Hematopoietic multipotent progenitor cell treated with erythropoietin and hydrocortisone succinate and interleukin-3 and kit ligand, for 17 days (in vitro differentiated cells): Measurements from ENCODE around the gene TAS2R41.
"Not testable (repeated sequence)": the region's sequence is repeated elsewhere in the genome, so short reads cannot be mapped to it uniquely, and the experiment has no call there.

ENCODE experiments used
- DNase-seq: peaks from one replicate; pipeline ENCODE4 v3.0.0-alpha.2; 2015; ENCODE audit warnings: low spot score

TAS2R41 gene

GRCh38 chr7:143519411-143520131, 41.9 kb downstream of the TAS2R41 start:
- no peak for DNase-seq

GRCh38 chr7:143522309-143522916, 44.7 kb downstream of the TAS2R41 start:
- DNase-seq: not testable (repeated sequence)
